ENCODE measurements around the gene DNAJC8.

The DNAJC8 gene

DNA sequence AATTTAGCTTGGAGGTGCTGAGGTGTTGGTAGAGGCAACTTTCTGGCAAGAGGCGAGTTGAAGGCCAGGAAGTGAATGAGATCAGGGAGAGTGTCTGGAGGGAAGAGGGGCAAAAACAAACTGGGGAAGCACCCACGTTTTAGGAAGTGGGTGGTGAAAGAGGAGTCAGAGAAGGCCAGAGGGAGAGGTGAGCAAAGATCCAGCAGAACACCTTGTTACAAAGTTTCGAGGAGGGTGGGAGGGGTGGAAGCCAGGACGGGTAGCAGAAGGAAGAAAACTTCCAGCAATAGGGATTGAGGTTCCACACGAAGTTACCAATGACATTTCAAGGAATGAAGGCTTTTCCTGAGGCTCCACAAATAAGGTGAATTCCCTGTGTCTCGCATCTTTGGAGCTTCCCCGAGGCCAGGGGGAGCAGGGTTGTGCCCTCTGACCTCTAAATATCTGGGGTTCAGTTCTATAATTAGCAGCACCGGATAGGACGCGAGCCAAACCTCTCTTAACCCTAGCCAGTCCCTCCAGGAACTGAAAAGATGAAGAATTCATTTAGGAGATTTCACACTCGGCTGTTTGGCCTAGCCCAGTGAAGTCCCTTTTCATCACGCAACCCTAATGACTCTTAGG is 25.9 kb upstream of the DNAJC8 start:
- Histone ChIP-seq H3K36me3 (ENCODE audit: insufficient read depth, low read length) (no peaks in the 10 kb centered on the region), H3K4me3 (ENCODE audit: low read depth in 1 of 2, low read length in 2 of 2) (peak overlapping the region in 1 of 2 experiments; percentile 97; a peak in 2 of 4 replicates), H3K27me3 (ENCODE audit: insufficient read depth, low read length, poor library complexity) (no peaks in the 10 kb centered on the region), H2AFZ (ENCODE audit: low read depth, low read length) (peak overlapping the region; percentile 90), H3K79me2 (ENCODE audit: insufficient read depth, low read length) (peaks cover 39% of the 10 kb centered on the region), H3K4me2 (ENCODE audit: insufficient read depth, low read length) (peak overlapping the region; percentile 97), H3K9ac (ENCODE audit: low read depth, low read length) (peak overlapping the region; percentile 41), H3K27ac (ENCODE audit: low read length) (peak overlapping the region; percentile 69), H3K9me3 (ENCODE audit: insufficient read depth, low read length, severe bottlenecking) (no peaks in the 10 kb centered on the region), H4K20me1 (ENCODE audit: insufficient read depth, low read length) (peaks cover 28% of the 10 kb centered on the region; the same call in 1 of the 2 replicates), H3K4me1 (ENCODE audit: insufficient read depth, low read length) (peaks cover 39% of the 10 kb centered on the region)
- TF ChIP-seq, protein P1, sequence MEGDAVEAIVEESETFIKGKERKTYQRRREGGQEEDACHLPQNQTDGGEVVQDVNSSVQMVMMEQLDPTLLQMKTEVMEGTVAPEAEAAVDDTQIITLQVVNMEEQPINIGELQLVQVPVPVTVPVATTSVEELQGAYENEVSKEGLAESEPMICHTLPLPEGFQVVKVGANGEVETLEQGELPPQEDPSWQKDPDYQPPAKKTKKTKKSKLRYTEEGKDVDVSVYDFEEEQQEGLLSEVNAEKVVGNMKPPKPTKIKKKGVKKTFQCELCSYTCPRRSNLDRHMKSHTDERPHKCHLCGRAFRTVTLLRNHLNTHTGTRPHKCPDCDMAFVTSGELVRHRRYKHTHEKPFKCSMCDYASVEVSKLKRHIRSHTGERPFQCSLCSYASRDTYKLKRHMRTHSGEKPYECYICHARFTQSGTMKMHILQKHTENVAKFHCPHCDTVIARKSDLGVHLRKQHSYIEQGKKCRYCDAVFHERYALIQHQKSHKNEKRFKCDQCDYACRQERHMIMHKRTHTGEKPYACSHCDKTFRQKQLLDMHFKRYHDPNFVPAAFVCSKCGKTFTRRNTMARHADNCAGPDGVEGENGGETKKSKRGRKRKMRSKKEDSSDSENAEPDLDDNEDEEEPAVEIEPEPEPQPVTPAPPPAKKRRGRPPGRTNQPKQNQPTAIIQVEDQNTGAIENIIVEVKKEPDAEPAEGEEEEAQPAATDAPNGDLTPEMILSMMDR (IDR thresholded peaks at IDR 0.05; ENCODE audit: borderline replicate concordance, extremely low read depth, low read length, poor library complexity, severe bottlenecking), result no peak
- no peak for TF ChIP-seq EZH2 (IDR thresholded peaks at IDR 0.05; ENCODE audit: borderline replicate concordance, low read depth, low read length, severe bottlenecking)
- ATAC-seq (ENCODE audit: insufficient read depth, low read depth) (no peak), DNase-seq (no peak)

DNA sequence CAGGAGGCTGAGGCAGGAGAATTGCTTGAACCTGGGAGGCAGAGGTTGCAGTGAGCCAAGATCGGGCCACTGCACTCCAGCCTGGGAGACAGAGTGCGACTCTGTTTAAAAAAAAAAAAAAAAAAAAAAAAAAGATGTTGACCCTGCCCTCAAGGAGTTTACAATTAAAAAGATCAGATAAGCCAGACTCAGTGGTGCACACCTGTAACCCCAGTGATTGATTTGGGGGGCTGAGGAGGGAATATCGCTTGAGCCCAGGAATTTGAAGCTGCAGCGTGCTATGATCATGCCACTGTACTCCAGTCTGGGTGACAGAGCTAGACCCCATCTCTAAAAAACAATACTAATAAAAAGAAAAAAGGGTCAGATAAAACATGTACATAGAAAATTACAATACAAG is 24.9 kb upstream of the DNAJC8 start:
- H2AFZ ChIP-seq (ENCODE audit: low read depth, low read length), result no peak overlapping the region
- ATAC-seq (ENCODE audit: insufficient read depth, low read depth), result no peak
- TF ChIP-seq, protein P1 (IDR thresholded peaks at IDR 0.05; ENCODE audit: borderline replicate concordance, extremely low read depth, low read length, poor library complexity, severe bottlenecking), result no peak
- no peak for TF ChIP-seq EZH2 (IDR thresholded peaks at IDR 0.05; ENCODE audit: borderline replicate concordance, low read depth, low read length, severe bottlenecking)
- H3K4me3 ChIP-seq (ENCODE audit: low read depth in 1 of 2, low read length in 2 of 2), result no peak overlapping the region
- H3K36me3 ChIP-seq (ENCODE audit: insufficient read depth, low read length), result no peaks in the 10 kb centered on the region
- no peaks in the 10 kb centered on the region for H3K9me3 ChIP-seq (ENCODE audit: insufficient read depth, low read length, severe bottlenecking)
- peaks cover 29% of the 10 kb centered on the region for H3K79me2 ChIP-seq (ENCODE audit: insufficient read depth, low read length)
- H3K4me1 ChIP-seq (ENCODE audit: insufficient read depth, low read length), result peaks cover 35% of the 10 kb centered on the region
- H3K4me2 ChIP-seq (ENCODE audit: insufficient read depth, low read length), result no peak overlapping the region
- no peaks in the 10 kb centered on the region for H3K27me3 ChIP-seq (ENCODE audit: insufficient read depth, low read length, poor library complexity)
- no peak overlapping the region for H3K9ac ChIP-seq (ENCODE audit: low read depth, low read length)
- DNase-seq, result no peak
- H4K20me1 ChIP-seq (ENCODE audit: insufficient read depth, low read length), result peaks cover 19% of the 10 kb centered on the region; the same call in 1 of the 2 replicates
- H3K27ac ChIP-seq (ENCODE audit: low read length), result no peak overlapping the region

DNA sequence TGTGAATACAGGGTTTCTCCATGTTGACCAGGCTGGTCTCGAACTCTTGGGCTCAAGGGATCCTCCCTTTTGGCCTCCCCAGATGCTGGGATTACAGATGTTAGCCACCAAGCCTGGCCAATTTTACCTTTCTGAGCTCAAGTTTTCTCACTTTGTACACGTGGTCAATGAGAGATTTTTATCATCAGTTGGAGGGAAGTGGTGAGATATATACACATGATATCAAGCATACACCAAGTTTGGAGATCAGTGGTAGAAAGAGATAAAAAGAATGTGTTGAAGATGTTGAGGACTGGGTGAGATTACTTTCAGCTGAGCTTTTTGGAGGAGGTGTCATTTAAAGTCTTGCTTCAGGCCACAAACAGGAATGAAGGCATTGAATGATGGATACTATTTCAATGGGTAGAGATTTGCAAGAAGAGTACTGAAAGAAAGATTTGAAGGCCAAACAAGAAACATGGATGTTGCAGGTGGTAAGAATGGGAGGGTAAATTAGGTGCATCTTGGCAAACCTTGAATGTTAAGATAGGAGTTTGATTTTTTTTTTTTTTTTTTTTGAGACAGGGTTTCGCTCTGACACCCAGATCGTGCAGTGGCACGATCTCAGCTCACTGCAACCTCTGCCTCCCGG is 23.5 kb upstream of the DNAJC8 start:
- H3K9me3 ChIP-seq (ENCODE audit: insufficient read depth, low read length, severe bottlenecking), result no peaks in the 10 kb centered on the region
- H3K9ac ChIP-seq (ENCODE audit: low read depth, low read length), result no peak overlapping the region
- ATAC-seq (ENCODE audit: insufficient read depth, low read depth) (peak; percentile 18; the same call in 1 of the 3 replicates), DNase-seq (no peak)
- peaks cover 12% of the 10 kb centered on the region; the same call in 1 of the 2 replicates for H4K20me1 ChIP-seq (ENCODE audit: insufficient read depth, low read length)
- peaks cover 28% of the 10 kb centered on the region for H3K4me1 ChIP-seq (ENCODE audit: insufficient read depth, low read length)
- no peak overlapping the region for H2AFZ ChIP-seq (ENCODE audit: low read depth, low read length)
- H3K4me3 ChIP-seq (ENCODE audit: low read depth in 1 of 2, low read length in 2 of 2), result no peak overlapping the region
- TF ChIP-seq, protein P1 (IDR thresholded peaks at IDR 0.05; ENCODE audit: borderline replicate concordance, extremely low read depth, low read length, poor library complexity, severe bottlenecking), result no peak
- no peak for TF ChIP-seq EZH2 (IDR thresholded peaks at IDR 0.05; ENCODE audit: borderline replicate concordance, low read depth, low read length, severe bottlenecking)
- no peak overlapping the region for H3K27ac ChIP-seq (ENCODE audit: low read length)
- no peaks in the 10 kb centered on the region for H3K27me3 ChIP-seq (ENCODE audit: insufficient read depth, low read length, poor library complexity)
- H3K4me2 ChIP-seq (ENCODE audit: insufficient read depth, low read length), result no peak overlapping the region
- peaks cover 20% of the 10 kb centered on the region for H3K79me2 ChIP-seq (ENCODE audit: insufficient read depth, low read length)
- no peaks in the 10 kb centered on the region for H3K36me3 ChIP-seq (ENCODE audit: insufficient read depth, low read length)

All from DND-41 (cell line).